GM19397 (cell line): ENCODE data around the gene METAP2.
A peak's percentile ranks its signal among the peaks of the same experiment; 100 is the strongest.
"Not testable (repeated sequence)": the region's sequence is repeated elsewhere in the genome, so short reads cannot be mapped to it uniquely, and the experiment has no call there.

Experiments used
- ATAC-seq: cut with Tn5 transposase; IDR thresholded peaks from one replicate; pipeline ENCODE4 v1.9.1; 2021; ENCODE audit warnings: mild to moderate bottlenecking, moderate library complexity; ENCODE audit not compliant: unreplicated experiment

The METAP2 gene

GRCh38 chr12:95462081-95462480 is 11.9 kb upstream of the METAP2 start:
- no peak for ATAC-seq

DNA sequence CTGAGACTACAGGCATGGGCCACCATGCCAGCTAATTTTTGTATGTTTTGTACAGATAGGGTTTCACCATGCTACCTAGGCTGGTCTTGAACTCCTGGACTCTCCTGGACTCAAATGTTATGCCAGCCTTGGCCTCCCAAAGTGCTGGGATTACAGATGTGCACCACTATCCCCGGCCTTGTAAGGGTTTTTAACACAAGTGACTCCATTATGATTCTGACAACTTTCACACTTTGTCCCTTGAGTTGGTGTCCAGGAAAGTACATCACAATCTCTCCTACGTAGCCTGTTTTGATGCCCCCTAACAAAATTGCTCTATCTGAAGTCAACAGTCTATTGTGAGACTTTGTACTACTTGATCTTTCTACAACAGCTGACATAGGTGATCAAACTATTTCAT is 11.4 kb upstream of the METAP2 start:
- ATAC-seq = no peak

DNA sequence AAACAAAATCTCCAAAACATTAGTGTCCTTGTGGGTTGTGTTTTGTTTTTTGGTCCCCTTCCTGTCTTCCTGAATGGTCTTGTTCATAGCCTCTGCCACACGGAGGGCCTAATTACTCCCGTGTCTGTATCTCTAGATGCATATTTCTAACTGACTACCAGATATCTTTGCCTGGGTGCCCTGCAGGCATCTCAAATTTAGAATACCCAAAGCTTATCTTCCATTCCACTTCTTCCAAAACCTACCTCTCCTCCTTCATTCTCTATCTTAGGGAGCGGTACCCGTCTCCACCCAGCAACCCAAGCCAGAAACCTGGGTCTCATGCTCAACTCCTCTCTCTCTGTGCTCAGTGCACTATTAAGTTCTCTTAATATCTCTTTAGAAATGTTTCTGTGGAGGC is 10.9 kb upstream of the METAP2 start:
- ATAC-seq = no peak

GRCh38 chr12:95463776-95464175 is 10.2 kb upstream of the METAP2 start:
- ATAC-seq = not testable (repeated sequence)

DNA sequence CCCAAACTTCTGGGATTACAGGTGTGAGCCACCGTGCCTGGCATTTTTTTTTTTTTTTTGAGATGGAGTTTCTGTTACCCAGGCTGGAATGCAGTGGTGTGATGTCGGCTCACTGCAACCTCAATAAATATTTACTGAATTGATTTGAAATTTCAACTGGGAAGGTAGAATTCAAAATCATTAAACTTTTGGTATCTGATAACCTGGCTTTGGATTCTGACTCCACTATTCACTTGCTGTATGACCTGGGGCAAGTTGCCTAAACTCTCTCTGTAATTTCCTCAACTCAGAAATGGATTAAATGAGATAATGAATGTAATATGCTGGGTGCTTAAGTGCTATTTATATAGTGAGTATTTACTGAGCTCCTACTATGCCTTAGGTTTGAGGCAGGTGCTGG is 8.7 kb upstream of the METAP2 start:
- no peak for ATAC-seq

DNA sequence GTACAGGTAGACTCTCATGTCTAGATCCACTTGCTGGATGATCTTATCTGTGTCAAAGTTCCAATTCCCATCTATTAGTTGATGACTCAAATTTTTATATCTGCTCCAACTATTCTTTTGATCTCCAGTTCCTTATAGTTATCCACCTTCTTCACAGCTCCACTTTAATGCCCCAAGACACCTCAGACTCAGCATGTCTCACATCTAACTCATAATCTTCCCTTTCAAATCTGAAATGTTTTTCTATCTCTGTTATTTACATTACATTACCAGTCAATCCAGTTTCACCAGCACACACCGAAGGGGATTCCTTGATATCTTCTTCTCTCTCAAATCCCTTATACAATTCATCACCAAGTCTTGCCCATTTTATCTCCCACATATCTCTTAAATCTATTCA is 3.7 kb upstream of the METAP2 start:
- ATAC-seq = no peak

GRCh38 chr12:95473231-95473883 is 595 bp upstream of the METAP2 start:
- peak; percentile 22 for ATAC-seq

- ATAC-seq = no peak
Observed at GRCh38 chr12:95474660-95474958, 657 bp downstream of the METAP2 start.

- no peak for ATAC-seq
Observed at GRCh38 chr12:95480230-95480629, 6.3 kb downstream of the METAP2 start.

GRCh38 chr12:95481072-95481471 is 7.1 kb downstream of the METAP2 start:
- ATAC-seq = no peak

DNA sequence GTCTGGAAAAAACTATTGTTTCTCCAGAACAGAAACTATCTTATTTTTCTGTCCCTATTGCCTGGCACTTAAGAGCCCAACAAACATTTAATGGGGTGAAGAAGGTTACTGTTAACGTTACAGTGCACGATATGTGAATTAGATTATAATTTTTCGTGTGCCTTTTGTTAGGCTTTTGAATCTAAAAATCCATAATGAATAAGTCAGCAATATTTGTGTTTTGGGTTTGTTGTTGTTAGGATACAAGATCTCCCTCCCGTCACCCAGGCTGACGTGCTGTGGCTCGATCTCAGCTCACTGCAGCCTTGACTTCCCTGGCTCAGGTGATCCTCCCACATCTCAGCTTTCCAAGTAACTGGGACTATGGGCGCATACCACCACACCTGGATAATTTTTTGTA is 7.9 kb downstream of the METAP2 start:
- ATAC-seq = no peak

DNA sequence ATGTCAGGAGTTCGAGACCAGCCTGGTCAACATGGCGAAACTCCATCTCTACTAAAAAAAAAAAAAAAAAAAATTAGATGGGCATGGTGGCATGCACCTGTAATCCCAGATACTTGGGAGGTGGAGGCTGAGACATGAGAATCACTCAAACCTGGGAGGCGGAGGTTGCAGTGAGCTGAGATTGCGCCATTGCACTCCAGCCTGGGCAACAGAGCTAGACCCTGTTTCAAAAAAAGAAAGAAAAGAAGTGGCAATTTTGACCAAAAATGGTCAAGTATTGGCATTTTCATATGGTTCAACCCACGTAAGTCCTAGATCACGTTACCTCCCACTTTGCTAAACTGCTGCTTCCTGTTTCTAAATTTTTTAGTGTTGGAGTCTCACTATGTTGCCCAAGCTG is 8.6 kb downstream of the METAP2 start:
- not testable (repeated sequence) for ATAC-seq

- ATAC-seq = no peak
Observed at GRCh38 chr12:95484524-95484923, 10.6 kb downstream of the METAP2 start.

GRCh38 chr12:95487024-95487423 is 13.1 kb downstream of the METAP2 start:
- no peak for ATAC-seq

GRCh38 chr12:95492462-95492861 is 18.5 kb downstream of the METAP2 start:
- no peak for ATAC-seq

DNA sequence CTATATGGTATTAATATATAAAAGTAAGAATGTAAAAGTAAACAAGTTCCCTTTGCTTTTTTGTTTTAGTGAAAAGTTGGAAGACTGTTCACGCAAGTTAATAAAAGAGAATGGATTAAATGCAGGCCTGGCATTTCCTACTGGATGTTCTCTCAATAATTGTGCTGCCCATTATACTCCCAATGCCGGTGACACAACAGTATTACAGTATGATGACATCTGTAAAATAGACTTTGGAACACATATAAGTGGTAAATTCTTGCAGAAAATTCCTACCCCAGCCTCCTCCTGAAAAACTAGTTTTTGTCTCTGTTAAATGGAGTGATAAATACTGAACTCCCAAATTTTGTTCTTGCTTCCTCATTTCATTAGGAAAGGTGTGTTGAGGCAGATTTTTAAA is 20.9 kb downstream of the METAP2 start:
- no peak for ATAC-seq

DNA sequence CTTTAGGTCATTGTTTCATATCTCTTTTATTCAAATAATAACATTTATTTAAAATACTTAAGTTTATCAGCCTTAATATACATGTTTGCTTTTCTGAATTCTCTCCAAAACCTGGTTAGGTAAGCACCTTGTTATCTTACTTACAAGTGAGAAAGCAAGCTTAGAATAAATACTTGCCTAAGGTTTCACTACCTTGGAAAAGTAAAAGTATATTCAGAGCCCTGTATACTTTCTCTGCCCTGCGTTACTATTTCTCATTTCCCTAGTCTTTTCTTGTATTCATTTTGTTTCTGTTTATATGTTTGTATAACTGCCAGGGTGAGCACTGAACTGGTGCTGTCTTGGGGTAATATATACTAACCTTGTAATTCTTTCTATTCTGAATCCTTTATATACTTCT is 21.5 kb downstream of the METAP2 start:
- no peak for ATAC-seq

GRCh38 chr12:95497031-95497430 is 23.1 kb downstream of the METAP2 start:
- no peak for ATAC-seq

DNA sequence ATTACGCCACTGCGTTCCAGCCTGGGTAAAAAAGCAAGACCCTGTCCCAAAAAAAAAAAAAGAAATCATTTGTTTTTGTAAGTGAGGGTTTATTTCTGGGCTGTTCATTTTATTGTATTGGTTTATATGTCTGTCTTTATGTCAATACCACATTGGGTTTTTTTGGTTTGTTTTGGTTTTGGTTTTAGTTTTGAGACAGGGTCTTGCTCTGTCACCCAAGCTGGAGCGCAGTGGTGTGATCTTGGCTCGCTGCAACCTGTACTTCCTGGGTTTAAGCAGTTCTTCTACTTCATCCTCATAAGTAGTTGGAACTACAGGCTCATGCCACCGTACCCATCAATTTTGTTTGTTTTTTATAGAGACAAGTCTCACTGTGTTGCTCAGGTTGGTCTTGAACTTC is 25.0 kb downstream of the METAP2 start:
- ATAC-seq = no peak

DNA sequence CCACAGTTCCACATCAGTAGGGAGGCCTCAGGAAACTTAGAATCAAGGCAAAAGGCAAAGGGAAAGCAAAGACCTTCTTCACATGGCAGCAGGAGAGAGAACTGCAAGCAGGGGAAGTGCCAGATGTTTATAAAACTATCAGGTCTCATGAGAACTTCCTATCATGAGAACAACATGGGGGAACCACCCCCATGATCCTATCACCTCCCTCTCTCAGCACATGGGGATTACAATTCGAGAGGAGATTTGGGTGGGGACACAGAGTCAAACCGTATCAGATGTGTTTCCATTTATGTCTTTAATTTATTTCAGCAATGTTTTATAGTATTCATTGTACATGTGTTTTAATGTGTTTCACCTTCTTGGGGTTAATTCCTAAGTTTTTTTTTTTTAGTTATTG is 25.8 kb downstream of the METAP2 start:
- ATAC-seq = no peak

DNA sequence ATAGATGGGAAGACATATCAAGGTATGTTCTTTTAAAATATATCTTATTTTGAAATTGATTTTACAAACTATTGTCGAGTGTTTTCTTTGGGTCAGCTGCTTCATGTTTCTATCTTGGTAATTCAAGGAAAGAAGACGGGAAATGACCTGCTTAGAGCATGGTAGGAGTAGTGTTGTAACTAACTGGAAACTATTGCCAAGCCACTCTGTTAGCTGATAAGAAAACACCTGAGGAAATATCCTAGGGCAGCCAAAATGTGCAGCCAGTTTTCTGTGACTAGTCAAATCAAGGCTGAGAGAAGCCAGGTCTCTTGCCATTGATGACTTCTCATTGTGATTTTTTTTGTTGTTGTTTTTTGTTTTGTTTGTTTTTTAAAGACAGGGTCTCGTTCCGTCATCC is 30.2 kb downstream of the METAP2 start:
- ATAC-seq = no peak

DNA sequence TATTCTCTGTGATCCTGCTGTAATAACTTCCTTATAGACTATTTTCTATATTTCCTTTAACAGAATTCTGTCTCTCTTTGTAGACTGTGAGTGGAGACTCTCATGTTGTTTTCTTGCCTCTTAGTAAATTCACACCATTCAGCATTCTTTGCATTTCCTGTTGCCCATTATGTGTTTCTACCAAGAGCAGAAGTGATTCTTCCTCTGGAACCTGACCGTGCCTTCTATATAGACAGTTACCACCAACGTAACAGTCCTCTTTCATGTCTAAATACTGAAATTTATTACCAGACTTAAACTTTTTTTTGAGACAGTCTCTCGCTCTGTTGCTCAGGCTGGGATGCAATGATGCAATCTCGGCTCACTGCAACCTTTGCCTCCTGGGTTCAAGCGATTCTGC is 31.1 kb downstream of the METAP2 start:
- ATAC-seq = no peak

DNA sequence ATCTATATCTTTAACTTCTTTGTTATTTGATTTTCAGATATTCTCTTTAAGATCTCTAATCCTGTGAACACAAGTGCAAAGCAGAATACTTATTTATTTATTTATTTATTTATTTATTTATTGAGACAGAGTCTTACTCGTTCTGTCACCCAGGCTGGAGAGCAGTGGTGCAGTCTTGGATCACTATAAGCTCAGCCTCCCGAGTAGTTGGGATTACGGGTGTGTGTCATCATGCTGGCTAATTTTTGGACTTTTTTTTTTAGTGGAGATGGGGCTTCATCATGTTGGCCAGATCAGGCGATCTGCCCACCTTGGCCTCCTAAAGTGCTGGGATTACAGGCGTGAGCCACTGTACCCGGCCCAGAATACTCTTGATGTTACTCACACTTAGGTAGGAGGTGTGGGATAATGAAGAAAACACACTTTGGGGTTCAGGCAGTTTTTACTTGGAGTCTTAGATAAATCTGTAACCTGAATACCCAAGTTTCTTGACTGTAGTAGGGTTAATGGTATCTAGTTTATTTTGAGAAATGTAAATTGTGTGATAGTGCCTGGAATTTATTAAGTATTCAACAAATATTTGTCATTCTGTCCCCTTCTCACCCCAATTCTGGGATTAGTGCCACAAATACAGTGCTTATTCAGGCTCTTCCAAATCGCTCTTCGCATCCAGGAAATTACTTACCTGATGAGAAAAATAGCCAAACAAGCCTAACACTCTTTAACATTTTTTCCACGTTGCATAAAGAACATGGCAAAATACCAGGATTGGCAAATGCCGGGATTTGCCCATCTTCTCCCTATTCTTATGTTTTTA is 33.0 kb downstream of the METAP2 start:
- ATAC-seq = no peak
